Neural cell (in vitro differentiated cells): Measurements from ENCODE around the gene MEGF9. TPM values are rescaled to one million over a fixed set of nuclear protein-coding genes. Genes with fewer than 3 reads are reported as not detected.
"Not testable (repeated sequence)": the region's sequence is repeated elsewhere in the genome, so short reads cannot be mapped to it uniquely, and the experiment has no call there.

Experiments used
- H2AFZ ChIP-seq: fragments of 200-600, 300-800 bp; sonication (generic), shearing (Covaris generic); 2 replicates; pipeline ENCODE4 v1.6.0; 2014; ENCODE audit warnings: low read depth, mild to moderate bottlenecking, antibody characterized with exemption, low read length, moderate library complexity
- H3F3A ChIP-seq: fragments of 200-600 bp; shearing (Covaris generic); 2 replicates; pipeline ENCODE4 v1.6.1; 2016; ENCODE audit warnings: mild to moderate bottlenecking, moderate library complexity, mixed read lengths, antibody characterized with exemption, low read length; ENCODE audit not compliant: insufficient read depth, poor library complexity, severe bottlenecking
- H3K27ac ChIP-seq: fragments of 200-600, 300-800 bp; sonication (generic), shearing (Covaris generic); 2 replicates; pipeline ENCODE4 v1.5.1; 2014; ENCODE audit warnings: mild to moderate bottlenecking, low read length, moderate library complexity
- H3K27me3 ChIP-seq: fragments of 300-800, 200-600 bp; sonication (generic), shearing (Covaris generic); 2 replicates; pipeline ENCODE4 v1.6.0; 2014; ENCODE audit warnings: mild to moderate bottlenecking, low read depth, low read length, moderate library complexity; ENCODE audit not compliant: insufficient read depth
- H3K36me3 ChIP-seq: fragments of 300-800, 200-600 bp; sonication (generic), shearing (Covaris generic); 2 replicates; pipeline ENCODE4 v1.5.1; 2014; ENCODE audit warnings: mild to moderate bottlenecking, antibody characterized with exemption, low read length, moderate library complexity; ENCODE audit not compliant: insufficient read depth
- H3K4me2 ChIP-seq: fragments of 300-800, 200-600 bp; sonication (generic), shearing (Covaris generic); 2 replicates; pipeline ENCODE4 v1.6.0; 2014; ENCODE audit warnings: mild to moderate bottlenecking, low read length
- H3K4me3 ChIP-seq: fragments of 300-800, 200-600 bp; sonication (generic), shearing (Covaris generic); 2 replicates; pipeline ENCODE4 v1.5.1; 2014; ENCODE audit warnings: mild to moderate bottlenecking, low read length, moderate library complexity
- H3K79me2 ChIP-seq: fragments of 200-600 bp; shearing (Covaris generic); replicated peaks from 2 replicates; pipeline ENCODE4 v1.6.0; 2014; ENCODE audit warnings: mild to moderate bottlenecking, low read length, moderate library complexity; ENCODE audit not compliant: insufficient read depth
- H3K9ac ChIP-seq: fragments of 300-800, 200-600 bp; sonication (generic), shearing (Covaris generic); 2 replicates; pipeline ENCODE4 v1.6.1; 2016; ENCODE audit warnings: mild to moderate bottlenecking, low read length, mixed read lengths
- H3K9me2 ChIP-seq: fragments of 200-600 bp; shearing (Covaris generic); 2 replicates; pipeline ENCODE4 v1.6.1; 2016; ENCODE audit warnings: mild to moderate bottlenecking, low read length, mixed read lengths; ENCODE audit not compliant: insufficient read depth
- H3K9me3 ChIP-seq: fragments of 200-600, 300-800 bp; sonication (generic), shearing (Covaris generic); 2 replicates; pipeline ENCODE4 v1.6.1; 2016; ENCODE audit warnings: mild to moderate bottlenecking, mixed run types, low read length, moderate library complexity, mixed read lengths
- H4K20me1 ChIP-seq: fragments of 200-600 bp; shearing (Covaris generic); 2 replicates; pipeline ENCODE4 v1.6.1; 2016; ENCODE audit warnings: mild to moderate bottlenecking, mixed run types; ENCODE audit not compliant: insufficient read depth
- EP300 ChIP-seq: fragments of 450-650 bp; conservative IDR thresholded peaks from 2 replicates; pipeline ENCODE4 v1.6.1; 2014; ENCODE audit warnings: antibody characterized with exemption, mild to moderate bottlenecking, moderate library complexity; ENCODE audit not compliant: poor library complexity, severe bottlenecking
- EZH2 ChIP-seq: fragments of 200-600, 300-800 bp; shearing (Covaris generic), sonication (generic); IDR thresholded peaks from 2 replicates; pipeline ENCODE4 v1.6.1; 2014; ENCODE audit warnings: antibody characterized with exemption, low read length, borderline replicate concordance, mild to moderate bottlenecking; ENCODE audit not compliant: insufficient read depth, poor library complexity, severe bottlenecking
- MXI1 ChIP-seq: fragments of 450-650 bp; conservative IDR thresholded peaks from 2 replicates; pipeline ENCODE4 v1.6.1; 2014; ENCODE audit warnings: antibody characterized with exemption, mild to moderate bottlenecking; ENCODE audit not compliant: poor library complexity, severe bottlenecking
- POLR2AphosphoS5 ChIP-seq: IDR thresholded peaks from 2 replicates; pipeline ENCODE4 v1.6.1; 2012
- RAD21 ChIP-seq: fragments of 450-650 bp; conservative IDR thresholded peaks from 2 replicates; pipeline ENCODE4 v1.6.1; 2014; ENCODE audit warnings: antibody characterized with exemption, mild to moderate bottlenecking, moderate library complexity
- SMC3 ChIP-seq: fragments of 450-650 bp; conservative IDR thresholded peaks from 2 replicates; pipeline ENCODE4 v1.6.1; 2014; ENCODE audit warnings: antibody characterized with exemption, mild to moderate bottlenecking, moderate library complexity; ENCODE audit not compliant: poor library complexity
- TAF1 ChIP-seq: IDR thresholded peaks from 2 replicates; pipeline ENCODE4 v1.6.1; 2012; ENCODE audit warnings: low read depth
- polyA plus RNA-seq: library from polyadenylated mRNA; depleted of rRNA; stranded (reverse); fragments of >200 nt; gene quantifications from 2 replicates; pipeline ENCODE4 v1.2.3, GENCODE V29; 2014
- TF ChIP-seq, protein P1 (sequence below): fragments of 450-650 bp; IDR thresholded peaks from 2 replicates; pipeline ENCODE4 v1.5.1; 2014; ENCODE audit warnings: antibody characterized with exemption, mild to moderate bottlenecking, moderate library complexity; ENCODE audit not compliant: poor library complexity, severe bottlenecking
- TF ChIP-seq, protein P2 (sequence below): IDR thresholded peaks from 2 replicates; pipeline ENCODE4 v1.6.1; 2012; ENCODE audit warnings: borderline replicate concordance

MEGF9 gene
- polyA plus RNA-seq, 1 donor from 2014 or later = 35.0 TPM

DNA sequence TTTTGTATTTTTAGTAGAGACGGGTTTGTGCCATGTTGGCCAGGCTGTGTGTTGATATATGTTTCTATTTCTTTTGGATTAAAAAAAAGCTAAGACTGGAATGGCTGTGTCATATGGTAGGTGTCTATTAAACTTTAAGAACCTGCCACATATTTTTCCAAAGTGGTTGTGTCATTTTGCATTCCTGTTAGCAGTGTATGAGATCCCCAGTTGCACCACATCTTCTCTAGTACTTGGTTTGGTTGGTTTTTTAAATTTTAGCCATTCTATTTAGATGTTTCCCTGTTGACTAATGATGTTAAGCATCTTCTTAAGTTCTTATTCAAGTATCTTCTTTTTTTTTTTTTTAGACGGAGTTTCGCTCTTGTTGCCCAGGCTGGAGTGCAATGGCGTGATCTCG, 36.2 kb upstream of the MEGF9 start:
- Histone ChIP-seq H3K27ac (no peak overlapping the region), H3K27me3 (no peaks in the 10 kb centered on the region), H3F3A (no peaks in the 10 kb centered on the region), H3K4me3 (no peak overlapping the region), H3K9ac (no peak overlapping the region), H3K9me3 (no peaks in the 10 kb centered on the region), H3K9me2 (no peaks in the 10 kb centered on the region), H3K4me2 (no peak overlapping the region), H3K79me2 (no peaks in the 10 kb centered on the region), H4K20me1 (no peaks in the 10 kb centered on the region), H3K36me3 (no peaks in the 10 kb centered on the region), H2AFZ (no peak overlapping the region)
- TF ChIP-seq POLR2AphosphoS5 (no peak), EP300 (no peak)

DNA sequence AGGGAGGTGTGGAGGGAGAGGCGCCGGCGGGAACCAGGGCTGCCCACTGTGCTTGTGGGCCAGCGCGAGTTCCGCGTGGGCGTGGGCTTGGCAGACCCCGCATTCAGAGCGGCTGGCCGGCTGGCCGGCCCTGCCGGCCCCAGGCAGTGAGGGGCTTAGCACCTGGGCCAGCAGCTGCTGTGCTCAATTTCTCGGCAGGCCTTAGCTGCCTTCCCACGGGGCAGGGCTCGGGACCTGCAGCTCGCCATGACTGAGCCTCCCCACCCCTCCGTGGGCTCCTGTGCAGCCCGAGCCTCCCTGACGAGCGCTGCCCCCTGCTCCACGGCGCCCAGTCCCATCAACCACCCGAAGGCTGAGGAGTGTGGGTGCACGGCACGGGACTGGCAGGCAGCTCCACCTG, 32.1 kb upstream of the MEGF9 start:
- H3K9me3 ChIP-seq, H3K79me2 ChIP-seq, H3F3A ChIP-seq, H3K9me2 ChIP-seq, H2AFZ ChIP-seq, H3K27ac ChIP-seq, H3K9ac ChIP-seq, H4K20me1 ChIP-seq, H3K36me3 ChIP-seq, H3K4me2 ChIP-seq, H3K4me3 ChIP-seq, H3K27me3 ChIP-seq: not testable (repeated sequence)

DNA sequence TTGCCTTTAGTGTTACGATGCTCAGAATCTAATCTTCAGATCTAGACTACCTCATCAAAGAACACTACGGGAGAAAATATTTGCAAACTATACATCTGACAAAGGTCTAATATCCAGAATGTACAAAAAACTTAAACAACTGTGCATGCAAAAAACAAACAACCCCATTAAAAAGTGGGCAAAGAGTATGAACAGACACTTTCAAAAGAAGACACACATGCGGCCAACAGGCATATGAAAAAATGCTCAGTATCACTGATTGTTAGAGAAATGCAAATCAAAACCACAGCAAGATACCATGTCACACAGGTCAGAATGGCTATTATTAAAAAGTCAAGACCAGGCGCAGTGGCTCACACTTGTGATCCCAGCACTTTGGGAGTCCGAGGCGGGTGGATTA, 31.0 kb upstream of the MEGF9 start:
- no peaks in the 10 kb centered on the region for H3K36me3 ChIP-seq
- H3K79me2 ChIP-seq = no peaks in the 10 kb centered on the region
- TF ChIP-seq EZH2 (no peak), POLR2AphosphoS5 (no peak), MXI1 (no peak), SMC3 (no peak), TAF1 (no peak), EP300 (no peak), RAD21 (no peak)
- TF ChIP-seq, protein P1, sequence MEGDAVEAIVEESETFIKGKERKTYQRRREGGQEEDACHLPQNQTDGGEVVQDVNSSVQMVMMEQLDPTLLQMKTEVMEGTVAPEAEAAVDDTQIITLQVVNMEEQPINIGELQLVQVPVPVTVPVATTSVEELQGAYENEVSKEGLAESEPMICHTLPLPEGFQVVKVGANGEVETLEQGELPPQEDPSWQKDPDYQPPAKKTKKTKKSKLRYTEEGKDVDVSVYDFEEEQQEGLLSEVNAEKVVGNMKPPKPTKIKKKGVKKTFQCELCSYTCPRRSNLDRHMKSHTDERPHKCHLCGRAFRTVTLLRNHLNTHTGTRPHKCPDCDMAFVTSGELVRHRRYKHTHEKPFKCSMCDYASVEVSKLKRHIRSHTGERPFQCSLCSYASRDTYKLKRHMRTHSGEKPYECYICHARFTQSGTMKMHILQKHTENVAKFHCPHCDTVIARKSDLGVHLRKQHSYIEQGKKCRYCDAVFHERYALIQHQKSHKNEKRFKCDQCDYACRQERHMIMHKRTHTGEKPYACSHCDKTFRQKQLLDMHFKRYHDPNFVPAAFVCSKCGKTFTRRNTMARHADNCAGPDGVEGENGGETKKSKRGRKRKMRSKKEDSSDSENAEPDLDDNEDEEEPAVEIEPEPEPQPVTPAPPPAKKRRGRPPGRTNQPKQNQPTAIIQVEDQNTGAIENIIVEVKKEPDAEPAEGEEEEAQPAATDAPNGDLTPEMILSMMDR = no peak
- TF ChIP-seq, protein P2, sequence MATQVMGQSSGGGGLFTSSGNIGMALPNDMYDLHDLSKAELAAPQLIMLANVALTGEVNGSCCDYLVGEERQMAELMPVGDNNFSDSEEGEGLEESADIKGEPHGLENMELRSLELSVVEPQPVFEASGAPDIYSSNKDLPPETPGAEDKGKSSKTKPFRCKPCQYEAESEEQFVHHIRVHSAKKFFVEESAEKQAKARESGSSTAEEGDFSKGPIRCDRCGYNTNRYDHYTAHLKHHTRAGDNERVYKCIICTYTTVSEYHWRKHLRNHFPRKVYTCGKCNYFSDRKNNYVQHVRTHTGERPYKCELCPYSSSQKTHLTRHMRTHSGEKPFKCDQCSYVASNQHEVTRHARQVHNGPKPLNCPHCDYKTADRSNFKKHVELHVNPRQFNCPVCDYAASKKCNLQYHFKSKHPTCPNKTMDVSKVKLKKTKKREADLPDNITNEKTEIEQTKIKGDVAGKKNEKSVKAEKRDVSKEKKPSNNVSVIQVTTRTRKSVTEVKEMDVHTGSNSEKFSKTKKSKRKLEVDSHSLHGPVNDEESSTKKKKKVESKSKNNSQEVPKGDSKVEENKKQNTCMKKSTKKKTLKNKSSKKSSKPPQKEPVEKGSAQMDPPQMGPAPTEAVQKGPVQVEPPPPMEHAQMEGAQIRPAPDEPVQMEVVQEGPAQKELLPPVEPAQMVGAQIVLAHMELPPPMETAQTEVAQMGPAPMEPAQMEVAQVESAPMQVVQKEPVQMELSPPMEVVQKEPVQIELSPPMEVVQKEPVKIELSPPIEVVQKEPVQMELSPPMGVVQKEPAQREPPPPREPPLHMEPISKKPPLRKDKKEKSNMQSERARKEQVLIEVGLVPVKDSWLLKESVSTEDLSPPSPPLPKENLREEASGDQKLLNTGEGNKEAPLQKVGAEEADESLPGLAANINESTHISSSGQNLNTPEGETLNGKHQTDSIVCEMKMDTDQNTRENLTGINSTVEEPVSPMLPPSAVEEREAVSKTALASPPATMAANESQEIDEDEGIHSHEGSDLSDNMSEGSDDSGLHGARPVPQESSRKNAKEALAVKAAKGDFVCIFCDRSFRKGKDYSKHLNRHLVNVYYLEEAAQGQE = no peak
- H3K9ac ChIP-seq = no peak overlapping the region
- no peaks in the 10 kb centered on the region for H3F3A ChIP-seq
- no peaks in the 10 kb centered on the region for H3K9me2 ChIP-seq
- no peaks in the 10 kb centered on the region for H3K27me3 ChIP-seq
- H3K4me2 ChIP-seq = no peak overlapping the region
- no peak overlapping the region for H3K27ac ChIP-seq
- H3K9me3 ChIP-seq = no peaks in the 10 kb centered on the region
- H3K4me3 ChIP-seq = no peak overlapping the region
- no peaks in the 10 kb centered on the region for H4K20me1 ChIP-seq
- no peak overlapping the region for H2AFZ ChIP-seq
